SU-DHL-6 (cell line): Measurements from ENCODE around the gene ASIC3.

Experiments used
- H2AFZ ChIP-seq: fragments of 200-600 bp; sonication (generic); 2 replicates; pipeline ENCODE4 v1.6.1; 2014; ENCODE audit warnings: low read depth, mild to moderate bottlenecking, moderate library complexity, mixed read lengths, antibody characterized with exemption, low read length; ENCODE audit not compliant: severe bottlenecking
- H3F3A ChIP-seq: fragments of 200-600 bp; shearing (Covaris generic); 2 replicates; pipeline ENCODE4 v1.6.0; 2016; ENCODE audit warnings: antibody characterized with exemption, mild to moderate bottlenecking; ENCODE audit not compliant: insufficient read depth
- H3K27ac ChIP-seq: fragments of 200-600 bp; sonication (generic); 2 replicates; pipeline ENCODE4 v1.5.1; 2016; ENCODE audit warnings: low read depth, mild to moderate bottlenecking, low read length, moderate library complexity, mixed read lengths
- H3K27me3 ChIP-seq: fragments of 200-600 bp; sonication (generic), shearing (Covaris generic); 2 replicates; pipeline ENCODE4 v1.6.0; 2014; ENCODE audit warnings: mild to moderate bottlenecking, low read length
- H3K36me3 ChIP-seq: fragments of 200-600 bp; sonication (generic); 2 replicates; pipeline ENCODE4 v1.6.1; 2014; ENCODE audit warnings: mild to moderate bottlenecking, low read length, mixed read lengths
- H3K4me2 ChIP-seq: fragments of 300-600, 200-600 bp; shearing (Covaris generic), sonication (generic); 2 replicates; pipeline ENCODE4 v1.6.0; 2014; ENCODE audit warnings: low read length, low read depth, mild to moderate bottlenecking; ENCODE audit not compliant: poor library complexity, severe bottlenecking
- H3K4me3 ChIP-seq: fragments of 200-600 bp; sonication (generic); 2 replicates; pipeline ENCODE4 v1.5.1; 2014; ENCODE audit warnings: antibody characterized with exemption, low read length, mild to moderate bottlenecking, mixed read lengths; ENCODE audit not compliant: insufficient read depth, poor library complexity, severe bottlenecking
- H3K79me2 ChIP-seq: fragments of 200-600 bp; sonication (generic); 2 replicates; pipeline ENCODE4 v1.6.1; 2014; ENCODE audit warnings: mild to moderate bottlenecking, low read length, moderate library complexity; ENCODE audit not compliant: insufficient read depth
- H3K9ac ChIP-seq: fragments of 200-600 bp; sonication (generic); 2 replicates; pipeline ENCODE4 v1.7.0; 2014; ENCODE audit warnings: mild to moderate bottlenecking, low read length
- H3K9me2 ChIP-seq: fragments of 200-600 bp; sonication (generic); replicated peaks from 2 replicates; pipeline ENCODE4 v1.6.1; 2014; ENCODE audit warnings: low read length; ENCODE audit not compliant: insufficient read depth
- H3K9me3 ChIP-seq: fragments of 200-600 bp; sonication (generic); 2 replicates; pipeline ENCODE4 v1.6.1; 2014; ENCODE audit warnings: low read length, mixed read lengths; ENCODE audit not compliant: insufficient read depth
- H4K20me1 ChIP-seq: fragments of 200-600 bp; sonication (generic); 2 replicates; pipeline ENCODE4 v1.6.1; 2014; ENCODE audit warnings: low read depth, mild to moderate bottlenecking, antibody characterized with exemption, low read length, moderate library complexity, mixed read lengths
- CTCF ChIP-seq: fragments of 200-600 bp; sonication (generic); IDR thresholded peaks from one replicate; pipeline ENCODE4 v1.5.1; 2017; ENCODE audit warnings: antibody characterized with exemption, mild to moderate bottlenecking, low read length, moderate library complexity; ENCODE audit not compliant: insufficient read depth, poor library complexity, severe bottlenecking
- EZH2phosphoT487 ChIP-seq: fragments of 200-600 bp; sonication (generic), shearing (Covaris generic); conservative IDR thresholded peaks from 2 replicates; pipeline ENCODE4 v1.6.1; 2018; ENCODE audit warnings: mild to moderate bottlenecking, antibody characterized with exemption, low read length, moderate library complexity, mixed read lengths

Gene ASIC3

GRCh38 chr7:151064993-151065392, 16.7 kb downstream of the ASIC3 start:
- Histone ChIP-seq H3K9ac (no peak overlapping the region), H2AFZ (no peak overlapping the region), H3K79me2 (peaks cover 25% of the 10 kb centered on the region), H3K27ac (no peak overlapping the region), H3F3A (no peaks in the 10 kb centered on the region), H3K36me3 (no peaks in the 10 kb centered on the region), H3K9me2 (no peaks in the 10 kb centered on the region), H3K4me2 (no peak overlapping the region), H3K4me3 (no peak overlapping the region), H4K20me1 (no peaks in the 10 kb centered on the region), H3K27me3 (no peaks in the 10 kb centered on the region), H3K9me3 (no peaks in the 10 kb centered on the region)
- no peak for TF ChIP-seq CTCF
- TF ChIP-seq EZH2phosphoT487: no peak

GRCh38 chr7:151065516-151065915, 17.2 kb downstream of the ASIC3 start:
- H3K27me3 ChIP-seq: no peaks in the 10 kb centered on the region
- no peak overlapping the region for H2AFZ ChIP-seq
- H3K36me3 ChIP-seq: no peaks in the 10 kb centered on the region
- H3K4me3 ChIP-seq: no peak overlapping the region
- H3K4me2 ChIP-seq: no peak overlapping the region
- no peak overlapping the region for H3K27ac ChIP-seq
- no peaks in the 10 kb centered on the region for H3F3A ChIP-seq
- H3K79me2 ChIP-seq: peaks cover 20% of the 10 kb centered on the region
- H3K9me3 ChIP-seq: no peaks in the 10 kb centered on the region
- H4K20me1 ChIP-seq: no peaks in the 10 kb centered on the region
- no peak overlapping the region for H3K9ac ChIP-seq
- H3K9me2 ChIP-seq: no peaks in the 10 kb centered on the region
- TF ChIP-seq CTCF: no peak
- TF ChIP-seq EZH2phosphoT487: no peak

- H3K9me2 ChIP-seq: no peaks in the 10 kb centered on the region
- H4K20me1 ChIP-seq: no peaks in the 10 kb centered on the region
- H3K27me3 ChIP-seq: no peaks in the 10 kb centered on the region
- no peak overlapping the region for H3K27ac ChIP-seq
- H3K9me3 ChIP-seq: no peaks in the 10 kb centered on the region
- no peaks in the 10 kb centered on the region for H3F3A ChIP-seq
- H3K36me3 ChIP-seq: no peaks in the 10 kb centered on the region
- no peak overlapping the region for H3K4me2 ChIP-seq
- H2AFZ ChIP-seq: no peak overlapping the region
- H3K9ac ChIP-seq: no peak overlapping the region
- H3K4me3 ChIP-seq: no peak overlapping the region
- H3K79me2 ChIP-seq: peaks cover 11% of the 10 kb centered on the region; the same call in 1 of the 2 replicates
- no peak for TF ChIP-seq EZH2phosphoT487
- TF ChIP-seq CTCF: no peak
Measured at GRCh38 chr7:151066273-151066974, 18.1 kb downstream of the ASIC3 start.
